ENCODE data around the gene ADRA2C.

ADRA2C gene

GRCh38 chr4:3762753-3763549 is 3.2 kb upstream of the ADRA2C start:
- no peak for DNase-seq

DNA sequence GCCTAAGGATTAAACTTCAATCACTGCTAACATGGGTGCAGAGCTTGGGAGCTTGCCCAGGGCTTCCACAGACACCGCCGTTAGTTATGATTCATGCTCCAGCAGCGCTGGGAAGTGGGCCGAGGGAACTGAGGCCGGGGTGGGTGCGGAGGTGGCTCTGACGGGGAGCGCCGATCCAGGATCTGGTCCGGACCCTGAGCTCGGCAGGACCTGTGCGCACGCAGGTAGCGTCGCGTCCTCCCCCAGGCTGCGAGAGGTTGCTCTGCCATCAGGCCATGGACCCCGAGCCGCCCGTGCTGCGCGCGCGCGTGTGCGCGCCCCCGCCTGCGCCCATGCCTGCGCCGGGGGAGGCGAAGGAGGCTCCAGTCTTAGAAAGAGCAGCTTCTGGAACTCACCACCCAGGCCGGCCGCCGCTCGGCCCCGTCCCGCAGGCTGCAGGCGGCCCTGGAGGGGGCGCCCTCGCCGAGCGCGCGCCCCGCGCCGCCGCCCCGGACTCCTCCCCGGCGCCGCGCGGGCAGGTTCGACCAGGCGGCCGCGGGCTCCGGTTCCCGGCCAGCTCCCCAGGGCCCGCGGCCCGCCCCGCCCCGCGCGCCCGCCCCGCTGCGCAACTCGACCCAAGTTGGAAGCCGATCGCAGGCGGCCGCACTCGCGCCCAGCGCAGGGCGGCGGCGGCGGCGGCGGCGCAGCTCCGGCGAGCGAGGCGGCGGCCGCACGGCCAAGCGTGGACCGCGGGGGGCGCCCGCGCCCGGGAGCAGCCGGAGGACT is 732 bp upstream of the ADRA2C start:
- no peak for DNase-seq

- no peak for DNase-seq
These were observed 792 bp downstream of the ADRA2C start for GRCh38 chr4:3766785-3767569.

DNA sequence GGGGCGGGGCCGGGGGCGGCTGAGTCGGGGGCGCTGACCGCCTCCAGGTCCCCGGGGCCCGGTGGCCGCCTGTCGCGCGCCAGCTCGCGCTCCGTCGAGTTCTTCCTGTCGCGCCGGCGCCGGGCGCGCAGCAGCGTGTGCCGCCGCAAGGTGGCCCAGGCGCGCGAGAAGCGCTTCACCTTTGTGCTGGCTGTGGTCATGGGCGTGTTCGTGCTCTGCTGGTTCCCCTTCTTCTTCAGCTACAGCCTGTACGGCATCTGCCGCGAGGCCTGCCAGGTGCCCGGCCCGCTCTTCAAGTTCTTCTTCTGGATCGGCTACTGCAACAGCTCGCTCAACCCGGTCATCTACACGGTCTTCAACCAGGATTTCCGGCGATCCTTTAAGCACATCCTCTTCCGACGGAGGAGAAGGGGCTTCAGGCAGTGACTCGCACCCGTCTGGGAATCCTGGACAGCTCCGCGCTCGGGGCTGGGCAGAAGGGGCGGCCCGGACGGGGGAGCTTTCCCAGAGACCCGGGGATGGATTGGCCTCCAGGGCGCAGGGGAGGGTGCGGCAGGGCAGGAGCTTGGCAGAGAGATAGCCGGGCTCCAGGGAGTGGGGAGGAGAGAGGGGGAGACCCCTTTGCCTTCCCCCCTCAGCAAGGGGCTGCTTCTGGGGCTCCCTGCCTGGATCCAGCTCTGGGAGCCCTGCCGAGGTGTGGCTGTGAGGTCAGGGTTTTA is 1.5 kb downstream of the ADRA2C start:
- no peak for DNase-seq

GRCh38 chr4:3768842-3769641 is 2.9 kb downstream of the ADRA2C start:
- DNase-seq = no peak

DNA sequence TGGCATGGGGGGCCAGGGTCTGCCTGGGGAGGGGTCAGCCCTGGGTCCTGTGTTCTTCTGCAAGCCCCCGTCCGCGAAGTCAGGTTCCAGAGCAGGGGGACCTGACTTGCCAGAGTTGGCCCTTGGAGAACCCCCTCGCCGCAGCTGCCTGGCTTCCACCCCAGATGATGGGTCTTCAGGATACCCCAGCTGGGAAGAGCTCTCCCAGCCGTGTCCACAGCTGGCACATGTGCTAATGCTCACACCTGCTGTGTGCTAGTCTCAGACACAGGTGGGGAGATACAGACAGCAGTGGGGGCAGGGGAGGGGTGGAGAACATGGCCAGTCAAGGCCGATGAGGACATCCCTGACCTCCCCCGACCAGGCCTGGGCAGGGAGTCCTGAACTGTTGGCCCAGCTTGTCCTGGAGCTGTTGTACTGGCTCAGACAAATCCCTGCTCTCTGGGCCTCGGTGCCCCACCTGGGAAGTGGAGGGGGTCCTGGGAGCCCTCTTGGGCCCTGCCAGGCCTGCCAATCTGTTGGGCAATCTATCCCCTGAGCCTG is 3.5 kb downstream of the ADRA2C start:
- no peak for DNase-seq

- DNase-seq = no peak
These were observed 4.4 kb downstream of the ADRA2C start for GRCh38 chr4:3770323-3771163.

GRCh38 chr4:3771164-3771809 is 5.1 kb downstream of the ADRA2C start:
- DNase-seq = no peak

DNA sequence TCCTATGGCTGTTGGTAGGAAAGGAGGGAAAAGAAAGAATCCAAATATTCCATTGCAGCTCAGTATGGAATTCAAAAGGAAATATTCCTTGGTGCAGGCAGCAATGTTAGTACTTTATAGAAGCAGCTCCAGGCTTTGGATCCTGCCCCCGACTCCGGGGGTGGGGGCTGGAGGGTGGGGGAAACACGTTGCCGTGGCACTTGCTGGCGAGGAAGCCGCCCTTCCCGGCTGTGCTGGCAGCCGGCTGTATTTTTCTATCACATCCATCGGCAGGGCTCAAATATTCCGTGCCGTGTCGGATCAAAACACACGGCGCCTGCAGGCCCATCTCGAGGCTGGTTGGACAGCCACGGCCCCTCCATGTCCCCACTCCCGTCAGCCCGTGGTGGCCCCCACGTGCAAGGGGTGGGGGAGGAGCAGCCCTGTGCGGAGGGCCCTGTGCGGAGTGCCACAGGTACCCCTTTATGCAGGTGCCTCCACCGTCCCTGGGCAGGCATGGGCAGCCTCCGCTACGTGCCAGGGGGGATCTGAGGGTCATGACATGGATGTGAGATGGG is 5.8 kb downstream of the ADRA2C start:
- DNase-seq = no peak

- no peak for DNase-seq
These were observed 6.4 kb downstream of the ADRA2C start for GRCh38 chr4:3772632-3773031.

GRCh38 chr4:3773552-3774001 is 7.4 kb downstream of the ADRA2C start:
- no peak for DNase-seq

DNA sequence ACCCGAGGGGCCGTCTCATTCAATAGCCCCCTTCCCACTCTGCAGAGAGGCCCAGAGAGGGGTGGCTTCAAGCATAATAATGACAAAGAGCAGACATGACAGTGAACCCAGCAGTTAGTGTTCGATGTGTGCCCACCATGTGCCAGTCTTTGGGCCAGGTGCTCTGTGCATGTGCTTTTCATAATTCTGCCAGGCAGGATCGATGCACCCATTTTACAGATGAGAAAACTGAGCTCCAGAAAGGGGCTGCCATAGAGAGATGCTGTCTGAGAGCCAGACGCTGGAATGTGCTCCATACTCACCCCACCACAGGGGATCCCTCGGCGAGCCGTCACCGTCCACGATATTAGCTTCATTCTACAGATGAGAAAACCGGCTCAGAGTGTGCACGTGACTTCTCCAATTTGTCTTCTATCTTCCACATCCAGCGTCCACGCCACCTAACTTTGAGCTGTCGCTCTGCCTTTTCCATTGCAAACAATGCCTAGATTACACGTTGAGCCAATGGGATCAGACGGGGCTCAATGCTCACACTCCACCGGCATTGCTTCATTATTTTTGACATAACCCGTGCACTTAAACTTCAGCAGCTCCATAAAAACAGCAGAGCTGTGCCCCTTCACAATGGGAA is 8.2 kb downstream of the ADRA2C start:
- no peak for DNase-seq

DNA sequence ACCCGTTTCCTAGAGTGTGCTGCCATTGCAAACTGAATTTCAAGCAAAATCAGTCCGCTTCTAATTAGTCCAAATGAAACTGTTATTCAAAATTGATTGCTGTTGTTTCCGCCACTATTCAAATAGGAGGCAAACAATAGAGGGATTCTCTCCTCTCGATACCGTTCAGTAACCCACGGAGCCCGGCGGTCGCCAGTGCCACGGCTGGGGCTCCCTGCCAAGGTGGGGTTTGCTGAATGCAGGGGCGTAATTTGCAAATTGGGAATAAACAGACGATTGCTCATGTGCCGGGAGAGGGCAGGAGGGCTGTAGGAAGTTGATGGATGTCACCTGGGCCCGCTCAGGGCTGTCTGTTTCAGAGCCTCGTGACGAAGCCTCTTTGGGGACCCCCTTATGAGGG is 8.8 kb downstream of the ADRA2C start:
- DNase-seq = no peak

GRCh38 chr4:3775576-3775975 is 9.4 kb downstream of the ADRA2C start:
- DNase-seq = no peak

DNA sequence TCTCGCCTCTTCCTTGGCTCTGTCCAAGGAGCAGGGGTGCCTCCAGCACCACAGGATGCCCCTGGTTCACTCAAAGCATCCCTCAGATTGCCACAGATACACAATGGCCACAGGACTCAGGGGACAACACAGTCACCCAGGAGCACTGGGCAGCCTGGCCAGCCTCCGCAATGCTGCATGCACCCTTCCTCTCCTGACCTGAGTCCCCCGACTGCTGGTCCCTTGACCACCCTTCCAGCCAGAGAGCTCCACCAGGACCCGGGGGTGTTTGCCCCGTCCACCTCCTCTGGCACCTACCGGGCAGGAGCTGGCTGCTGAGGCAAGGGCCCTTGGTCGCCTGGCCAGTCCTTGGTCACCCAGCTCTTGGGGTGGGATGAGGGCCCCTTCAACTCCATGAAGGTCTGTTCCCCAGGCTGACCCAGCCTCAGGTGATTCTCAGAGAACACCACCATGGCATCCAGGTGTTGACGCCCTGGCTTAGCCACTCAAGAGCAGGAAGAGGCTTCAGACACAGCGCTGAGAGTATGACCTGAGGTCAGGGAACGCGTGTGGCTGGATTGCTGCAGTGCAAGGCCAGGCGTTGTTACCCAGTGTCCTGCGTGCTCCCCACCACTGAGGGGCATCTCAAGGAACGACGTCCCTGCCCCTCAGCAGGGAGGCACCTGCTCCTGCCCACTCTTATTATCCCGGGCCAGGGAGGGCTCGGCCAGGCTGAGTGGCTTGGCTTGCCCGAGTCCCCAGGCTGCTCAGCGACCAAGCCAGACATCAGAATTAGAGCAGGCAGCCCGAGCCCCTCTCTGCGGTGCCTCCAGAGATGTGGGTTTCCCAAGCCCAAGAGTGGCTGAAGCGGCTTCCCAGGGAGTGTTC is 10.2 kb downstream of the ADRA2C start:
- DNase-seq = no peak

GRCh38 chr4:3777033-3777390 is 10.8 kb downstream of the ADRA2C start:
- DNase-seq = no peak

- no peak for DNase-seq
These were observed 11.5 kb downstream of the ADRA2C start for GRCh38 chr4:3777669-3778068.

DNA sequence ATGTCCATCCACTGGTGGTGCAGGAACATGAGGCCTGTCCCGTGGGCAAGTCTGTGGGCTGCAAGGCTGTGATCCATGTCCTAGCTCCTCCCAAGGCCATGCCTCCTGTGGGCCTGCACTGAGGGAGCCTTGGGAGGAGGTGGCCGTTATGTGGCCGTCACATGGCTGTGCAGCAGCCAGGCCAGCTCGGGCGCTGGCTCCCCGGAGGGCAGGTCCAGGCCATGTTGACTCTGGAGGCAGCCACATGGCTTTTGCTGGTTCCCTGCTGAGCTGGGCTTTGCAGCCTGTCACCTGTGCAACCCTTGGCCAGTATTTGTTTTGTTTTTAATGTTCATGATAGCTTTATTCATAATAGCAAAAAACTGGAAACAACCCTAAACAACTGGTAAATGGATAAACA is 13.3 kb downstream of the ADRA2C start:
- DNase-seq = no peak
